ENCODE data around the gene DEGS1.

The DEGS1 gene

GRCh38 chr1:224235813-224236493 is 52.9 kb downstream of the DEGS1 start:
- in situ Hi-C loops (cut with MboI; ENCODE audit: low pct_unique_long_range_greater_than_20kb, low sequenced_read_pairs, unreplicated experiment): no loop called here
- TF ChIP-seq, protein P1, sequence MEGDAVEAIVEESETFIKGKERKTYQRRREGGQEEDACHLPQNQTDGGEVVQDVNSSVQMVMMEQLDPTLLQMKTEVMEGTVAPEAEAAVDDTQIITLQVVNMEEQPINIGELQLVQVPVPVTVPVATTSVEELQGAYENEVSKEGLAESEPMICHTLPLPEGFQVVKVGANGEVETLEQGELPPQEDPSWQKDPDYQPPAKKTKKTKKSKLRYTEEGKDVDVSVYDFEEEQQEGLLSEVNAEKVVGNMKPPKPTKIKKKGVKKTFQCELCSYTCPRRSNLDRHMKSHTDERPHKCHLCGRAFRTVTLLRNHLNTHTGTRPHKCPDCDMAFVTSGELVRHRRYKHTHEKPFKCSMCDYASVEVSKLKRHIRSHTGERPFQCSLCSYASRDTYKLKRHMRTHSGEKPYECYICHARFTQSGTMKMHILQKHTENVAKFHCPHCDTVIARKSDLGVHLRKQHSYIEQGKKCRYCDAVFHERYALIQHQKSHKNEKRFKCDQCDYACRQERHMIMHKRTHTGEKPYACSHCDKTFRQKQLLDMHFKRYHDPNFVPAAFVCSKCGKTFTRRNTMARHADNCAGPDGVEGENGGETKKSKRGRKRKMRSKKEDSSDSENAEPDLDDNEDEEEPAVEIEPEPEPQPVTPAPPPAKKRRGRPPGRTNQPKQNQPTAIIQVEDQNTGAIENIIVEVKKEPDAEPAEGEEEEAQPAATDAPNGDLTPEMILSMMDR (IDR thresholded peaks at IDR 0.05; ENCODE audit: extremely low read depth, insufficient read depth, missing control alignments): no peak
- no peak for DNase-seq (ENCODE audit: low spot score)

DNA sequence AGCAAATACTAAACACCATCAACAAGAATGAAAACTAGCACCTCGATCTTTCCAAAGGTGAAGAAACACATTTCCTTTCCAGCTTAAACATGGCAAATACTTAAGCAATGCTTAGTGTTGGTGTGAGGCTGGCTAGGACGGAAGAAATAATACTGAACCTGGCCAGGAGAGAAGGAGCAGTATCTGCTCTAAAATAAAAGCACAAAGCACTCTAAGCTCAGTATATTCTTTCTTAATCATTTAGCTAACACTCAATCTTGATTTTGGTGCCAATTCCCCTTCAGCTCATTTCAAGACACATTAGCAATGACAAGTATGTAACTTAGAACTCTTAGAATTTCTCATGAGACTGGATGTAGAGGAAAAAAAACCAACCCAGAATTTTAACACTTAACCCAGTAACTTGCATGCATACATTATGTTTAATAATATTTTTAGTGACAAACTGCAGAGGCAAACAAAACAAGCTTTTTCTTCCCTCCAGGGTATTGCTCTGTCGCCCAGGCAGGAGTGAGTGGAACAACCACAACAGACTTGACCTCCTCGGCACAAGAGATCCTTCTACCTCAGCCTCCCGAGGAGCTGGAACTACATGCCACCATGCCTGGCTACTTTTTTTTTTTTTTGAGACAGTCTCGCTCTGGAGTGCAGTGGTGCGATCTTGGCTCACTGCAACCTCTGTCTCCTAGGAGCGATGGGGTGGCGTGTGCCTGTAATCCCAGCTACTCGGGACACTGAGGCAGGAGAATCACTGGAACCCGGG is 54.3 kb downstream of the DEGS1 start:
- TF ChIP-seq, protein P1 (IDR thresholded peaks at IDR 0.05; ENCODE audit: extremely low read depth, insufficient read depth, missing control alignments): no peak
- in situ Hi-C loops (cut with MboI; ENCODE audit: low pct_unique_long_range_greater_than_20kb, low sequenced_read_pairs, unreplicated experiment): no loop called here

DNA sequence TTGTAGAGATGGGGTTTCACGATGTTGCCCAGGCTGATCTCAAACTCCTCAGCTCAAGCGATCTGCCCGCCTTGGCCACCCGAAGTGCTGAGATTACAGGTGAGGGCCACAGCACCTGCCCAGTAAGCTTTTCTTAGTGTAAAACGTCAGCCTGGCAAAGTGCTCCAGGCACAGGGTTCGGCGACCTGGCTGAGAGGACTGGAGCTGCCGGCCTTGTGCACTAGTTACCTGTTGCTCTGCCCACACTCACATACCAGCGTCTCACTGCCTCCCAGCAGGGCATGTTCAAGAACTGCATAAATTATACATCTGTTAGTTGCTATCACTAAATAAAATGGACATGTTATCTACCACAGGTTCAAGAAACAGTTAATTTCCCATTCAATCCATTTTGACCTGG is 55.2 kb downstream of the DEGS1 start:
- no peak for DNase-seq (ENCODE audit: low spot score)
- TF ChIP-seq, protein P1 (IDR thresholded peaks at IDR 0.05; ENCODE audit: extremely low read depth, insufficient read depth, missing control alignments): no peak
- in situ Hi-C loops (cut with MboI; ENCODE audit: low pct_unique_long_range_greater_than_20kb, low sequenced_read_pairs, unreplicated experiment): no loop called here

More for the DNA sequence above, 54.3 kb downstream of the DEGS1 start:
- DNase-seq (ENCODE audit: low spot score): no peak

DNA sequence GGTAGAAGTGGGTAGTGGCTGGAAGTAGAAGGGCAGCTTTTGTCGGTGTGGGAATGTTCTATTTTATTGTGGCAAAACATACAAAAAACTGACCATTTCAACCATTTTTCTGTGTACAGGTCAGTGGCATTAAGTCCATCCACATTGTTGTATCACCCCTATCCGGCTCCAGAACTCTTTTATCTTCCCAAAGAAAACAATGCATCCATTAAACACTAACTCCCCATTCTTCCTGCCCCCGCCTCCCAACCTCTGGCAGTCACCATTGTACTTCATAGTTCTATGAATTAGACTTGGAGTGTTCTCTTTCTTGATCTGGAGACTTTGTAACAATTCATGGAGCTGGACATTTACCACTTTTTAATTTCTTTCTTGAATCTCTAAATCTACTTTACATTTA is 55.7 kb downstream of the DEGS1 start:
- in situ Hi-C loops (cut with MboI; ENCODE audit: low pct_unique_long_range_greater_than_20kb, low sequenced_read_pairs, unreplicated experiment): no loop called here
- no peak for DNase-seq (ENCODE audit: low spot score)
- TF ChIP-seq, protein P1 (IDR thresholded peaks at IDR 0.05; ENCODE audit: extremely low read depth, insufficient read depth, missing control alignments): no peak
